RWPE1 (cell line): ENCODE results near the gene SYMPK.

Source experiments
- CTCF ChIA-PET: fragments of 350-600 bp; sonication (Branson Sonifier 250); formaldehyde crosslinking; extraction: SDS; loops from one replicate; lab custom pipeline; 2021; lab: Yijun Ruan, JAX
- POLR2A ChIA-PET: fragments of 400-600 bp; formaldehyde crosslinking; extraction: SDS; loops from one replicate; lab custom pipeline; 2020; ENCODE audit warnings: antibody characterized with exemption; ENCODE audit not compliant: low non-redundant PET; lab: Yijun Ruan, JAX
- DNase-seq: peaks from one replicate; pipeline ENCODE4 v3.0.0; 2012; ENCODE audit warnings: low spot score
- H3K27ac ChIP-seq: fragments of 450-650 bp; 2 replicates; pipeline ENCODE4 v1.5.1; 2017
- TF ChIP-seq, protein P1 (sequence below): fragments of 450-650 bp; conservative IDR thresholded peaks from 2 replicates; pipeline ENCODE4 v1.5.1; 2017; ENCODE audit warnings: low read depth, mild to moderate bottlenecking

SYMPK gene

DNA sequence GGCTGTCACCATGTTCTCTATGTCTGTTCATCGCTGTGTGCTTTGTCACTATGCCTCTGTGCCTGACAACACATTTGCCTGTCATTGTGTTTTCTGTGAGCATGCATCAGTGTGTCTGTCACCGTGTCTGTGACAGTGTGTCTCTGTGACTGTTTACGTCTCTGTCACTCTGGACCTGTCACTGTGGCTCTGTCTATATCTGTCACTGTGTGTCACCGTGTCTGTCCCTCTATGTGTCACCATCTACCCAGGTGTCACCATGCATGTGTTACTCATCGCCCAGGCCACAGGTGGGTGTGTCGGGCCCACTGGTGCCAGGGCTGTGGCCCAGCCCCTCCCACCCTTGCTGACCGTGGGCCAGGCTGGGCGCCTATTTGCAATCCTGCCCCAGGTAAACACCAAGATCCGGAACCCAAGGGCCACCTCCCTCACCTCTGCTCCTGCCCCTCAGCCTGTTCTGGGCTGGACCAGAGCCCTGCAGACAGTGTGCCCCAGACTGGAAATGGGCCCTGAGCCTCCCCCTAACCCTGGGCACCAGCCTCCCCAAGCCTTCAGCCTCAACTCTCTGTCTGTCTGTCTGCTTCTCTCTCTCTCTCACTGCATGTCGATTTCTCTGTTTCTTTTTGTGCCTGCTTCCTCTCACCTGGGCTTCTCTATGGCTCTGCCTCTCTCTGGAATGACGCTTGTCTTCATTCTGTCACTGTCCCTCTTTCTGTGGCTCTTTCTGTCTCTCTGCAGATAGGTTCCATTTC is 15.3 kb upstream of the SYMPK start:
- DNase-seq = no peak
- no peak overlapping the region for H3K27ac ChIP-seq
- TF ChIP-seq, protein P1, sequence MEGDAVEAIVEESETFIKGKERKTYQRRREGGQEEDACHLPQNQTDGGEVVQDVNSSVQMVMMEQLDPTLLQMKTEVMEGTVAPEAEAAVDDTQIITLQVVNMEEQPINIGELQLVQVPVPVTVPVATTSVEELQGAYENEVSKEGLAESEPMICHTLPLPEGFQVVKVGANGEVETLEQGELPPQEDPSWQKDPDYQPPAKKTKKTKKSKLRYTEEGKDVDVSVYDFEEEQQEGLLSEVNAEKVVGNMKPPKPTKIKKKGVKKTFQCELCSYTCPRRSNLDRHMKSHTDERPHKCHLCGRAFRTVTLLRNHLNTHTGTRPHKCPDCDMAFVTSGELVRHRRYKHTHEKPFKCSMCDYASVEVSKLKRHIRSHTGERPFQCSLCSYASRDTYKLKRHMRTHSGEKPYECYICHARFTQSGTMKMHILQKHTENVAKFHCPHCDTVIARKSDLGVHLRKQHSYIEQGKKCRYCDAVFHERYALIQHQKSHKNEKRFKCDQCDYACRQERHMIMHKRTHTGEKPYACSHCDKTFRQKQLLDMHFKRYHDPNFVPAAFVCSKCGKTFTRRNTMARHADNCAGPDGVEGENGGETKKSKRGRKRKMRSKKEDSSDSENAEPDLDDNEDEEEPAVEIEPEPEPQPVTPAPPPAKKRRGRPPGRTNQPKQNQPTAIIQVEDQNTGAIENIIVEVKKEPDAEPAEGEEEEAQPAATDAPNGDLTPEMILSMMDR = no peak
- ChIA-PET CTCF (no interaction called here), POLR2A (no interaction called here)

DNA sequence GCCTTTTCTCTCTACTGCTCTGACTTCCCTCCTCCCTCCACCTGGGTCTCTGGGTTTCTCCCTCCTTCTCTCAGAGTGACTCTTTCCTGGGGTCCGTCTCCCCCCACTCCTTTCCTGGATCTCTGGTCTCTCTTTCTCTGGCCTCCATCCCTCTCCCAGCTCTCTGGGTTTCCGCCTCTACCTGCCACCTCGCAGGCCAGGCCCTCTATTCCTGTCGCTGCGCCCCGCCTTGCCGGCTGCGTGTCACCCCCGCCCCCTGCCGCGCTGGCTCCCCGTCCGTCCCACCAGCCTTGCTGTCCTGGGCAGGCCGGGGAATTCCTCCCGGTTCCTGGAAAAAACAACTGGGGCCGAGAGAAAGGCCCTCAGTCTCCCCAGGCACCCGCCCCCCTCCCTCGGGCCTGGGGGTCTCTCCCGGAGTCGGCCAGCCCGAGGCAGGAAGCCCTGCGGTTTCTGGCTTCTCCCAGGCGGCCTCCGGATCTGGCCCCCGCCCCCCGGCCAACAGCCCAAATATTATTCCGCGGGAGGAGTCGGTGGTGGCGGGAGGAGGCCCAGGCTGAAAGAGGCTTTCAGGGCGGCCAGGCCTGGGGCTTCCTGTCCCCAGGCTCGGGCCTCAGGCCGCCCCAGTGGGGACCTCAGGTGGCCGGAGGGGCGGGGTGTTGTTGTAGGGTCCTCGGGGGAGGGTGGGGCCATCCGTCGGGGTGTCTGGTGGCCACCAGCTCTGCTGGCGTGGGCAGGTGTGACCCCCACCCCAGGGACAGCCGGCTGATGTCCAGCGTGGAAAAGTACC is 13.7 kb upstream of the SYMPK start:
- POLR2A ChIA-PET = interaction anchor here (0.7 kb wide), 1 partner anchor 132 kb away, joined by 4 read pairs; no protein-coding TSS in a partner anchor
- CTCF ChIA-PET = no interaction called here
- no peak overlapping the region for H3K27ac ChIP-seq
- no peak for DNase-seq
- TF ChIP-seq, protein P1 = no peak

DNA sequence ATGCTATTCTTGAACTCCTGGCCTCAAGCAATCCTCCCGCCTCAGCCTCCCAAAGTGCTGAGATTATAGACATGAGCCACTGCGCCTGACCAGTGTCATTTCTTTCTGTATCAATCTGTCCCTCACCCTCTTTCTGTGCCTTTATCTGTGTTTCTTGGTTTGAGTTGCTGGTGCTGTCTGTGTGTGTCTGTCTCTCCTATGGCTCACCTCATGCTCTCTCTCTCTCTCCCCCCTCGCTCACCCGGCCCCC is 13.1 kb upstream of the SYMPK start:
- no peak overlapping the region for H3K27ac ChIP-seq
- TF ChIP-seq, protein P1 = no peak
- ChIA-PET CTCF (no interaction called here), POLR2A (interaction anchor here (0.7 kb wide), 1 partner anchor 131 kb away, joined by 4 read pairs; no protein-coding TSS in a partner anchor)
- no peak for DNase-seq

DNA sequence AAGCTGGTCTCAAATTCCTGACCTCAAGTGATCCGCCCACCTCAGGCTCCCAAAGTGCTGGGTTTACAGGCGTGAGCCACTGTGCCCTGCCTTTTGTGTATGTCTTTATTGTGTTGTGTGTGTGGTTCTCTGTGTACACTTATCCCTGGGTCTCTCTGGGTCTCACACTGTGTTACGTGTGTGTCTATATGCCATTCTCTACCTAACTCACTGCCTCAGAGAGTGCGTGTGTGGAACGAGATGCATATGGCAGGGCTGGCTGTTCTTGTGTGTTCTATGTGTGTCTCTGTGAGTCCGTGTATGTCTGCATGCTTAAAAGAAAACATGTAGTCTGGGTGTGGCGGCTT is 11.6 kb upstream of the SYMPK start:
- CTCF ChIA-PET = no interaction called here
- DNase-seq = no peak
- POLR2A ChIA-PET = no interaction called here
- TF ChIP-seq, protein P1 = no peak
- H3K27ac ChIP-seq = no peak overlapping the region

DNA sequence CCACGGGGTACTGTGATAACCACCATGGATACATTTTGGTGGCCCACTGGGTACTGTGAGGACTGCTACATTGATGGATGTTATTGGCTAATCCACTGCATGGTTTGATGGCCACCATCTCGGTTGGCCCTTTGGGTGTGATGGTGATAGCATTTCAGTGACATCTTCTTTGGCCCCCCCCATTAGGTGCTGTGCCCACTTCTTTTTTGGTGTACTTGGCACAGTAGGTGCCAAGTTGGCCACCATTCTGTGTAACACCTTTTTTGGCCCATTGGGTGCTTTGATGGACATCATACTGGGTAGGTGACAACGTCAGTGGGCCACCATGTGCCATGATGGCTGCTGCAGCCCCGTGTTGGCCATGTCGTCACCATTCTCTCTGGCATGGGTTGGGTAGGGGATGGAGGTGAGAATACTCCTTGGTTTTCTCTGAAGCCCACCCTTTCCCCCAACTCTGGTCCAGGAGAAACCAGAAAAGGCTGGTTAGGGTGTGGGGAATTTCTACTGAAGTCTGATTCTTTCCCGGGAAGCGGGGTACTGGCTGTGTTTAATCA is 10.3 kb upstream of the SYMPK start:
- no peak for DNase-seq
- TF ChIP-seq, protein P1 = no peak
- no peak overlapping the region for H3K27ac ChIP-seq
- ChIA-PET POLR2A (no interaction called here), CTCF (interaction anchor here (0.8 kb wide), 1 partner anchor 9 kb away, joined by 4 read pairs; no protein-coding TSS in a partner anchor)

DNA sequence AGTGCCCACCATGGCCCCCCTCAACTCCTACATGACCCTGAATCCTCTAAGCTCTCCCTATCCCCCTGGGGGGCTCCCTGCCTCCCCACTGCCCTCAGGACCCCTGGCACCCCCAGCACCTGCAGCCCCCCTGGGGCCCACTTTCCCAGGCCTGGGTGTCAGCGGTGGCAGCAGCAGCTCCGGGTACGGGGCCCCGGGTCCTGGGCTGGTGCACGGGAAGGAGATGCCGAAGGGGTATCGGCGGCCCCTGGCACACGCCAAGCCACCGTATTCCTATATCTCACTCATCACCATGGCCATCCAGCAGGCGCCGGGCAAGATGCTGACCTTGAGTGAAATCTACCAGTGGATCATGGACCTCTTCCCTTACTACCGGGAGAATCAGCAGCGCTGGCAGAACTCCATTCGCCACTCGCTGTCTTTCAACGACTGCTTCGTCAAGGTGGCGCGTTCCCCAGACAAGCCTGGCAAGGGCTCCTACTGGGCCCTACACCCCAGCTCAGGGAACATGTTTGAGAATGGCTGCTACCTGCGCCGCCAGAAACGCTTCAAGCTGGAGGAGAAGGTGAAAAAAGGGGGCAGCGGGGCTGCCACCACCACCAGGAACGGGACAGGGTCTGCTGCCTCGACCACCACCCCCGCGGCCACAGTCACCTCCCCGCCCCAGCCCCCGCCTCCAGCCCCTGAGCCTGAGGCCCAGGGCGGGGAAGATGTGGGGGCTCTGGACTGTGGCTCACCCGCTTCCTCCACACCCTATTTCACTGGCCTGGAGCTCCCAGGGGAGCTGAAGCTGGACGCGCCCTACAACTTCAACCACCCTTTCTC is 9.4 kb upstream of the SYMPK start:
- CTCF ChIA-PET = no interaction called here
- H3K27ac ChIP-seq = no peak overlapping the region
- DNase-seq = no peak
- TF ChIP-seq, protein P1 = no peak
- POLR2A ChIA-PET = no interaction called here
